ENCODE data around the gene HECW1. TPM values are rescaled to one million over a fixed set of nuclear protein-coding genes. Genes with fewer than 3 reads are reported as not detected.

HECW1 gene
- total RNA-seq, 1 donor = 2.9 TPM

GRCh38 chr7:43520201-43520600 is 407.8 kb downstream of the HECW1 start:
- H3K9me3 ChIP-seq (ENCODE audit: low read depth, low read length) = no peaks in the 10 kb centered on the region
- no peaks in the 10 kb centered on the region for H4K20me1 ChIP-seq (ENCODE audit: insufficient read depth, low read length)
- no peak for TF ChIP-seq CTCF (IDR thresholded peaks at IDR 0.05; ENCODE audit: extremely low read depth, low read depth, low read length)

GRCh38 chr7:43522406-43523156 is 410.1 kb downstream of the HECW1 start:
- no peaks in the 10 kb centered on the region for H3K36me3 ChIP-seq (ENCODE audit: insufficient read depth, low read length)
- no peak for TF ChIP-seq CTCF (IDR thresholded peaks at IDR 0.05; ENCODE audit: extremely low read depth, low read depth, low read length)
- no peaks in the 10 kb centered on the region for H3K27me3 ChIP-seq (ENCODE audit: insufficient read depth, low read length)
- H3K9me3 ChIP-seq (ENCODE audit: low read depth, low read length) = no peaks in the 10 kb centered on the region
- H2AFZ ChIP-seq (ENCODE audit: low read length) = peak overlapping the region; percentile 87
- peak; percentile 87 for DNase-seq (ENCODE audit: insufficient read length, low spot score, missing footprints)
- H3K79me2 ChIP-seq (ENCODE audit: insufficient read depth, low read length) = no peaks in the 10 kb centered on the region
- no peak overlapping the region for H3K4me3 ChIP-seq (ENCODE audit: insufficient read depth, low read length)
- H3K4me1 ChIP-seq (ENCODE audit: insufficient read depth, low read length) = peaks cover 13% of the 10 kb centered on the region
- H4K20me1 ChIP-seq (ENCODE audit: insufficient read depth, low read length) = no peaks in the 10 kb centered on the region
- H3K27ac ChIP-seq (ENCODE audit: low read depth, low read length) = peak overlapping the region; percentile 62
- peak overlapping the region; percentile 68 for H3K4me2 ChIP-seq (ENCODE audit: insufficient read depth, low read length)

More at GRCh38 chr7:43520201-43520600, 407.8 kb downstream of the HECW1 start:
- no peak overlapping the region for H3K4me2 ChIP-seq (ENCODE audit: insufficient read depth, low read length)
- no peaks in the 10 kb centered on the region for H3K27me3 ChIP-seq (ENCODE audit: insufficient read depth, low read length)
- no peak overlapping the region for H2AFZ ChIP-seq (ENCODE audit: low read length)
- DNase-seq (ENCODE audit: insufficient read length, low spot score, missing footprints) = no peak
- no peaks in the 10 kb centered on the region for H3K36me3 ChIP-seq (ENCODE audit: insufficient read depth, low read length)
- no peak overlapping the region for H3K27ac ChIP-seq (ENCODE audit: low read depth, low read length)
- no peaks in the 10 kb centered on the region for H3K79me2 ChIP-seq (ENCODE audit: insufficient read depth, low read length)
- peaks cover 20% of the 10 kb centered on the region for H3K4me1 ChIP-seq (ENCODE audit: insufficient read depth, low read length)
- no peak overlapping the region for H3K4me3 ChIP-seq (ENCODE audit: insufficient read depth, low read length)

- Histone ChIP-seq H3K4me3 (ENCODE audit: insufficient read depth, low read length) (no peak overlapping the region), H3K27ac (ENCODE audit: low read depth, low read length) (no peak overlapping the region), H3K36me3 (ENCODE audit: insufficient read depth, low read length) (no peaks in the 10 kb centered on the region), H4K20me1 (ENCODE audit: insufficient read depth, low read length) (no peaks in the 10 kb centered on the region), H2AFZ (ENCODE audit: low read length) (no peak overlapping the region), H3K4me2 (ENCODE audit: insufficient read depth, low read length) (no peak overlapping the region), H3K9me3 (ENCODE audit: low read depth, low read length) (no peaks in the 10 kb centered on the region), H3K27me3 (ENCODE audit: insufficient read depth, low read length) (no peaks in the 10 kb centered on the region), H3K4me1 (ENCODE audit: insufficient read depth, low read length) (peaks cover 6% of the 10 kb centered on the region), H3K79me2 (ENCODE audit: insufficient read depth, low read length) (no peaks in the 10 kb centered on the region)
- TF ChIP-seq CTCF (IDR thresholded peaks at IDR 0.05; ENCODE audit: extremely low read depth, low read depth, low read length) = no peak
- DNase-seq (ENCODE audit: insufficient read length, low spot score, missing footprints) = no peak
Observed at GRCh38 chr7:43528576-43529354, 416.3 kb downstream of the HECW1 start.
